ENCODE results near the gene BCL7A. TPM values are rescaled to one million over a fixed set of nuclear protein-coding genes. Genes with fewer than 3 reads are reported as not detected.

The BCL7A gene
- total and polyA plus RNA-seq, 2 experiments from 2014 or later: 9.6 to 14.9 TPM

DNA sequence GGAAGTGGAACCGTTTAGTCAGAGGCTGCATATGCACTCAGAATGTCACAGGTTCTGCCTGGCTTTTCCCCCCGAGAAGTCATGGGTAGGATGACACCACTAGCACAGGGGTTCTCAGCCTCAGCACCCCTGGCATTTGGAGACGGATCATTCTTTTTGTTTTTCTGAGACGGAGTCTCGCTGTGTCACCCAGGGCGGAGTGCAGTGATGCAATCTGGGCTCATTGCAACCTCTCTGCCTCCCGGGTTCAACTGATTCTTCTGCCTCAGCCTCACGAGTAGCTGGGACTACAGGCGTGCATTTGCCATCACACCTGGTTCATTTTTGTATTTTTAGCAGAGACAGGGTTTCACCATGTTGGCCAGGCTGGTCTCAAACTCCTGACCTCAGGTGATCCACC lies 28.1 kb downstream of the BCL7A start:
- Histone ChIP-seq H3K4me2 (no peak overlapping the region), H3K27ac (no peak overlapping the region), H3K79me2 (no peaks in the 10 kb centered on the region), H3K27me3 (no peaks in the 10 kb centered on the region), H3K9me3 (ENCODE audit: low read depth) (no peaks in the 10 kb centered on the region), H2AFZ (no peak overlapping the region), H3K9me2 (replicated peaks; ENCODE audit: insufficient read depth) (no peaks in the 10 kb centered on the region), H3K4me3 (no peak overlapping the region), H4K20me1 (ENCODE audit: insufficient read depth, poor library complexity, severe bottlenecking) (no peaks in the 10 kb centered on the region), H3K4me1 (ENCODE audit: insufficient read depth) (peaks cover 10% of the 10 kb centered on the region), H3K36me3 (replicated peaks; ENCODE audit: insufficient read depth, low read depth) (no peaks in the 10 kb centered on the region)
- WGBS (ENCODE audit: low lambda C conversion rate, missing lambda C conversion rate): 94% methylated on average over 9 of the region's 9 CpGs
- DNase-seq (ENCODE audit: low spot score): no peak
- no peak for TF ChIP-seq CTCF (IDR thresholded peaks at IDR 0.05; ENCODE audit: poor library complexity)
- TF ChIP-seq EZH2phosphoT487 (IDR thresholded peaks at IDR 0.05; ENCODE audit: low read depth, severe bottlenecking, unreplicated experiment): no peak
- no peak for TF ChIP-seq EZH2 (IDR thresholded peaks at IDR 0.05; ENCODE audit: borderline replicate concordance)

- no peak for DNase-seq (ENCODE audit: low spot score)
- Histone ChIP-seq H3K4me1 (ENCODE audit: insufficient read depth) (peaks cover 11% of the 10 kb centered on the region), H3K4me3 (no peak overlapping the region), H3K9me3 (ENCODE audit: low read depth) (no peaks in the 10 kb centered on the region), H3K4me2 (no peak overlapping the region), H3K9me2 (replicated peaks; ENCODE audit: insufficient read depth) (no peaks in the 10 kb centered on the region), H4K20me1 (ENCODE audit: insufficient read depth, poor library complexity, severe bottlenecking) (no peaks in the 10 kb centered on the region), H3K79me2 (no peaks in the 10 kb centered on the region), H3K36me3 (replicated peaks; ENCODE audit: insufficient read depth, low read depth) (no peaks in the 10 kb centered on the region), H3K27me3 (no peaks in the 10 kb centered on the region), H3K27ac (no peak overlapping the region), H2AFZ (no peak overlapping the region)
- 93% methylated on average over 20 of the region's 20 CpGs for WGBS (ENCODE audit: low lambda C conversion rate, missing lambda C conversion rate)
- TF ChIP-seq EZH2 (IDR thresholded peaks at IDR 0.05; ENCODE audit: borderline replicate concordance) (no peak), CTCF (IDR thresholded peaks at IDR 0.05; ENCODE audit: poor library complexity) (no peak)
Measured at GRCh38 chr12:122050706-122051105, 29.0 kb downstream of the BCL7A start.

DNA sequence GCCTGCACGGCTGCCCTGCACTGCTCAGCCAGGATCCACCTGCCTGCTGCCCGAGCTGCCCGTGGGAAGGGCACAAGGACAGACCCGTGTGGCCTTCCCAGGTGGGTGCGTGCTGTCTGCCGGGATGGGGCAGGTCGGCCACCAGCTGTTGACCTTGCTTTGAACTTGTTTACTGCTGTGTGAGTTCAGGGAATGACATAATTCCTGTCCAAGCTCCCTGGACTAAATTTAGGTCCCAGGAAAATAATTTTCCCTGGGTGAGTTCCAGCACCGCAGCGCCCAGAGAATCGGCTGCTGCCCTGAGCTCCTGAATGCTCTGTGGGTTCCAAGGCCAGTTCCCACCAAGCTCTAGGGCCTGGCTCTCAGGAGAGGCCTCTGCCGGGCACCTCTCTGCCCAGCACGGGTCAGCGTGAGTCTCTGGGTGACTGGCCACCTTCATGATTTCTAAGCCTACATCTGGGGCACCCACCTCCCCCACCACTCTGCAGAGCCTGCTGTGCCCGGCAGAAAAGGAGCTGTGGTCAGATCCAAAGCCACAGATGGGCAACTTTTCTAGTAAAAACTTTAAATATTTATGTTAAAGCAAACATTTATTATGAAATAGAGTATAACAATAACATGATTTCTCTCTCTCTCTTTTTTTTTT lies 29.7 kb downstream of the BCL7A start:
- no peak overlapping the region for H3K4me3 ChIP-seq
- no peak for DNase-seq (ENCODE audit: low spot score)
- no peaks in the 10 kb centered on the region for H4K20me1 ChIP-seq (ENCODE audit: insufficient read depth, poor library complexity, severe bottlenecking)
- H3K27me3 ChIP-seq: no peaks in the 10 kb centered on the region
- no peak overlapping the region for H3K27ac ChIP-seq
- WGBS (ENCODE audit: low lambda C conversion rate, missing lambda C conversion rate): 78% methylated on average over 14 of the region's 14 CpGs
- H3K36me3 ChIP-seq (replicated peaks; ENCODE audit: insufficient read depth, low read depth): no peaks in the 10 kb centered on the region
- no peaks in the 10 kb centered on the region for H3K79me2 ChIP-seq
- TF ChIP-seq CTCF (IDR thresholded peaks at IDR 0.05; ENCODE audit: poor library complexity) (no peak), EZH2 (IDR thresholded peaks at IDR 0.05; ENCODE audit: borderline replicate concordance) (no peak), EZH2phosphoT487 (IDR thresholded peaks at IDR 0.05; ENCODE audit: low read depth, severe bottlenecking, unreplicated experiment) (no peak)
- peaks cover 11% of the 10 kb centered on the region for H3K4me1 ChIP-seq (ENCODE audit: insufficient read depth)
- no peak overlapping the region for H2AFZ ChIP-seq
- H3K4me2 ChIP-seq: no peak overlapping the region
- H3K9me3 ChIP-seq (ENCODE audit: low read depth): no peaks in the 10 kb centered on the region
- H3K9me2 ChIP-seq (replicated peaks; ENCODE audit: insufficient read depth): no peaks in the 10 kb centered on the region

Measured in hepatocyte (in vitro differentiated cells).